Parathyroid adenoma (tissue), 2 donors: ENCODE data around the gene PRSS50.

Source experiments
- H2AFZ ChIP-seq: fragments of 300-600 bp; sonication (generic); one replicate; pipeline ENCODE4 v1.7.0; 2017; ENCODE audit warnings: antibody characterized with exemption, mild to moderate bottlenecking
- H3K27ac ChIP-seq: fragments of 300-600 bp; sonication (generic); one replicate; pipeline ENCODE4 v1.7.0; 2017
- H3K27me3 ChIP-seq: fragments of 300-600 bp; sonication (generic); one replicate; pipeline ENCODE4 v1.7.0; 2017; ENCODE audit warnings: low read length; ENCODE audit not compliant: control insufficient read depth, insufficient read depth
- H3K36me3 ChIP-seq: fragments of 300-600 bp; sonication (generic); one replicate; pipeline ENCODE4 v1.7.0; 2017; ENCODE audit warnings: low read length; ENCODE audit not compliant: control insufficient read depth, insufficient read depth
- H3K4me1 ChIP-seq: fragments of 300-600 bp; sonication (generic); one replicate; pipeline ENCODE4 v1.7.0; 2017; ENCODE audit warnings: control low read depth
- H3K4me2 ChIP-seq: fragments of 300-600 bp; sonication (generic); one replicate; pipeline ENCODE4 v1.7.0; 2017; ENCODE audit warnings: low read length
- H3K4me3 ChIP-seq: fragments of 300-600 bp; sonication (generic); one replicate; pipeline ENCODE4 v1.7.0; 2017; ENCODE audit warnings: low read depth, low read length
- H3K79me2 ChIP-seq: fragments of 300-600 bp; sonication (generic); one replicate; pipeline ENCODE4 v1.7.0; 2017; ENCODE audit warnings: control low read depth
- H3K9ac ChIP-seq: fragments of 300-600 bp; sonication (generic); one replicate; pipeline ENCODE4 v1.7.0; 2017; ENCODE audit warnings: mild to moderate bottlenecking
- H3K9me3 ChIP-seq: fragments of 300-600 bp; sonication (generic); one replicate; pipeline ENCODE4 v1.7.0; 2017; ENCODE audit warnings: low read length; ENCODE audit not compliant: control insufficient read depth
- CTCF ChIP-seq: fragments of 300-600 bp; sonication (generic); IDR thresholded peaks from one replicate; pipeline ENCODE4 v1.7.0; 2017; ENCODE audit warnings: antibody characterized with exemption, mild to moderate bottlenecking
- donor health status: primary hyperparathyroidism.

PRSS50 gene

GRCh38 chr3:46721009-46721408, 3.3 kb upstream of the PRSS50 start:
- H2AFZ ChIP-seq = no peak overlapping the region
- no peak overlapping the region for H3K27ac ChIP-seq
- H3K4me3 ChIP-seq = no peak overlapping the region
- H3K4me2 ChIP-seq = no peak overlapping the region
- TF ChIP-seq CTCF = no peak
- H3K27me3 ChIP-seq = no peaks in the 10 kb centered on the region
- no peaks in the 10 kb centered on the region for H3K9me3 ChIP-seq
- no peaks in the 10 kb centered on the region for H3K36me3 ChIP-seq
- H3K79me2 ChIP-seq = no peaks in the 10 kb centered on the region
- H3K9ac ChIP-seq = no peak overlapping the region
- no peaks in the 10 kb centered on the region for H3K4me1 ChIP-seq

DNA sequence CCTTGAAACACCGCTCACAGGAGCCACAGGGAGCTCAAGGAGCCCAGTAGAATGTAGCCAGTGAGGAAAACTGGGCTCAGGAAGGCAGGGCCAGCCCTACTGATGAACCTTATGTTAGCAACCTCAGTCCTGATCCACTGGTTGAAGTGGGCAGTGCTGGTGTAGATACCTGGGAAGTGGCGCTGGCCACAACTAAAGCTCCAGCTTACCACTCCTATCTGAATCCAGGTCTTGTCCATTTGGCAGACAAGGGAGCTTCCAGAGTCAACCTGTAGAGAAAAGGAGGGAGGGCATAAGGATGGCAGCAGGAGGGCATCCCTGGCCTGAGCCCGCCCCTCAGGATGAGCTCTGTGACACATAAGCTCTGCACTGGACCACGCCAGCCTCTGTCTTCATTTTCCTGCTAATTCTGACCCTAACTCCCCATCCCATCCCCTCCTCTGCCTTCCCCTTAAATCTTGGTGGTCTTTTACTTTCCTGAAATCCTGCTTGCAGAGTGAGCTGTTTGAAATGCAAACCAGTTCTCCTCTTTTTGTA, 2.1 kb upstream of the PRSS50 start:
- no peaks in the 10 kb centered on the region for H3K36me3 ChIP-seq
- no peak for TF ChIP-seq CTCF
- no peaks in the 10 kb centered on the region for H3K4me1 ChIP-seq
- H3K4me3 ChIP-seq = no peak overlapping the region
- no peaks in the 10 kb centered on the region for H3K79me2 ChIP-seq
- H3K9me3 ChIP-seq = no peaks in the 10 kb centered on the region
- no peak overlapping the region for H3K27ac ChIP-seq
- H3K4me2 ChIP-seq = no peak overlapping the region
- H2AFZ ChIP-seq = no peak overlapping the region
- H3K27me3 ChIP-seq = no peaks in the 10 kb centered on the region
- no peak overlapping the region for H3K9ac ChIP-seq

DNA sequence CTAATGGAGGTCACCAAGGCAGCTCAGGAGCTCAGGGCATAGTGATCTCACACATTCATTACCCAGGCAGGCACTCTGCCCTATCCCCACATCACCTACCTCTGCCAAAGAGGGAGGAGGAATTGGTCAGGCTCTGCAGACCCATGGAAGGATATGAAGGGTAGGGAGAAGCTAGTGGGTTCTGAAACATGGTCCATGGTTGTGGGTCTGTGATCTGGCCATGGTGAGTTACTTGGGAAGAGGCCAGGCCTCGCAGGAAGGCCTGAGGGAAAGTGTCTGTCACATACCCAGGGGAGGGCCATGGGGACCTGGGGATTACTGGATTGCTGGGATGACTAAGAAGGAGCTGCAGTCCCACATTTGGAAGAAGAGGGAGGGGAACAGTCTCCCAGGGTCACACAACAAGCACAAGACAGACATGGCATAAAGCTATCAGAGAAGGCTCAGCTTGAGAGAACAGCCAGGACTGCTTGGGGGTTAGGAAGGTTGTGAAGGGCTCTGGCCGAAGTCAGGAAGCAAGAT, 1.4 kb upstream of the PRSS50 start:
- Histone ChIP-seq H2AFZ (no peak overlapping the region), H3K79me2 (no peaks in the 10 kb centered on the region), H3K9me3 (no peaks in the 10 kb centered on the region), H3K27me3 (no peaks in the 10 kb centered on the region), H3K36me3 (no peaks in the 10 kb centered on the region), H3K9ac (no peak overlapping the region), H3K4me3 (no peak overlapping the region), H3K4me2 (no peak overlapping the region), H3K4me1 (no peaks in the 10 kb centered on the region), H3K27ac (no peak overlapping the region)
- TF ChIP-seq CTCF = no peak

- H3K9me3 ChIP-seq = no peaks in the 10 kb centered on the region
- no peak overlapping the region for H3K4me2 ChIP-seq
- no peak overlapping the region for H3K27ac ChIP-seq
- no peaks in the 10 kb centered on the region for H3K4me1 ChIP-seq
- H3K27me3 ChIP-seq = no peaks in the 10 kb centered on the region
- no peaks in the 10 kb centered on the region for H3K79me2 ChIP-seq
- no peak overlapping the region for H3K4me3 ChIP-seq
- H3K36me3 ChIP-seq = no peaks in the 10 kb centered on the region
- no peak overlapping the region for H3K9ac ChIP-seq
- no peak overlapping the region for H2AFZ ChIP-seq
- no peak for TF ChIP-seq CTCF
These were observed 918 bp downstream of the PRSS50 start for GRCh38 chr3:46716461-46717441.
